ENCODE results near the gene HIPK2. TPM values are rescaled to one million over a fixed set of nuclear protein-coding genes. Genes with fewer than 3 reads are reported as not detected.

The HIPK2 gene
- total and polyA plus RNA-seq, 2 experiments from 2014 or later = 7.3 to 16.9 TPM

GRCh38 chr7:139571190-139571589 lies 206.6 kb downstream of the HIPK2 start:
- no peaks in the 10 kb centered on the region for H4K20me1 ChIP-seq (replicated peaks; ENCODE audit: insufficient read depth)
- no peaks in the 10 kb centered on the region for H3K27me3 ChIP-seq (ENCODE audit: insufficient read depth)
- no peak overlapping the region for H2AFZ ChIP-seq
- no peaks in the 10 kb centered on the region; the same call in 2 of the 3 replicates for H3K9me3 Mint-ChIP-seq
- H3K36me3 ChIP-seq (ENCODE audit: insufficient read depth) = no peaks in the 10 kb centered on the region
- TF ChIP-seq STAT1 (IDR thresholded peaks at IDR 0.05; ENCODE audit: unreplicated experiment) = no peak
- TF ChIP-seq, protein P1, sequence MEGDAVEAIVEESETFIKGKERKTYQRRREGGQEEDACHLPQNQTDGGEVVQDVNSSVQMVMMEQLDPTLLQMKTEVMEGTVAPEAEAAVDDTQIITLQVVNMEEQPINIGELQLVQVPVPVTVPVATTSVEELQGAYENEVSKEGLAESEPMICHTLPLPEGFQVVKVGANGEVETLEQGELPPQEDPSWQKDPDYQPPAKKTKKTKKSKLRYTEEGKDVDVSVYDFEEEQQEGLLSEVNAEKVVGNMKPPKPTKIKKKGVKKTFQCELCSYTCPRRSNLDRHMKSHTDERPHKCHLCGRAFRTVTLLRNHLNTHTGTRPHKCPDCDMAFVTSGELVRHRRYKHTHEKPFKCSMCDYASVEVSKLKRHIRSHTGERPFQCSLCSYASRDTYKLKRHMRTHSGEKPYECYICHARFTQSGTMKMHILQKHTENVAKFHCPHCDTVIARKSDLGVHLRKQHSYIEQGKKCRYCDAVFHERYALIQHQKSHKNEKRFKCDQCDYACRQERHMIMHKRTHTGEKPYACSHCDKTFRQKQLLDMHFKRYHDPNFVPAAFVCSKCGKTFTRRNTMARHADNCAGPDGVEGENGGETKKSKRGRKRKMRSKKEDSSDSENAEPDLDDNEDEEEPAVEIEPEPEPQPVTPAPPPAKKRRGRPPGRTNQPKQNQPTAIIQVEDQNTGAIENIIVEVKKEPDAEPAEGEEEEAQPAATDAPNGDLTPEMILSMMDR (conservative IDR thresholded peaks at IDR 0.05; ENCODE audit: low read depth in 2 of 2) = no peak
- TF ChIP-seq ZNF331 (CRISPR knock-in tag; IDR thresholded peaks at IDR 0.05; ENCODE audit: low read depth) = no peak
- TF ChIP-seq NANOG (IDR thresholded peaks at IDR 0.05; ENCODE audit: borderline replicate concordance) = no peak
- TF ChIP-seq POLR2AphosphoS5 (IDR thresholded peaks at IDR 0.05; ENCODE audit: low read depth) = no peak
- TF ChIP-seq ZNF462 (CRISPR knock-in tag; IDR thresholded peaks at IDR 0.05) = no peak
- TF ChIP-seq JUNB (IDR thresholded peaks at IDR 0.05; ENCODE audit: unreplicated experiment) = no peak
- TF ChIP-seq EZH2 (IDR thresholded peaks at IDR 0.05; ENCODE audit: low read depth, unreplicated experiment) = no peak
- TF ChIP-seq CREB1 (CRISPR knock-in tag; IDR thresholded peaks at IDR 0.05; ENCODE audit: low read depth) = no peak
- no peak for TF ChIP-seq REST (IDR thresholded peaks at IDR 0.05; ENCODE audit: unreplicated experiment)
- no peak for TF ChIP-seq EZH2phosphoT487 (IDR thresholded peaks at IDR 0.05; ENCODE audit: unreplicated experiment)
- TF ChIP-seq, protein P2, sequence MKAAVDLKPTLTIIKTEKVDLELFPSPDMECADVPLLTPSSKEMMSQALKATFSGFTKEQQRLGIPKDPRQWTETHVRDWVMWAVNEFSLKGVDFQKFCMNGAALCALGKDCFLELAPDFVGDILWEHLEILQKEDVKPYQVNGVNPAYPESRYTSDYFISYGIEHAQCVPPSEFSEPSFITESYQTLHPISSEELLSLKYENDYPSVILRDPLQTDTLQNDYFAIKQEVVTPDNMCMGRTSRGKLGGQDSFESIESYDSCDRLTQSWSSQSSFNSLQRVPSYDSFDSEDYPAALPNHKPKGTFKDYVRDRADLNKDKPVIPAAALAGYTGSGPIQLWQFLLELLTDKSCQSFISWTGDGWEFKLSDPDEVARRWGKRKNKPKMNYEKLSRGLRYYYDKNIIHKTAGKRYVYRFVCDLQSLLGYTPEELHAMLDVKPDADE (IDR thresholded peaks at IDR 0.05) = no peak
- TF ChIP-seq ZNF114 (CRISPR knock-in tag; IDR thresholded peaks at IDR 0.05) = no peak
- no peak overlapping the region for H3K4me3 Mint-ChIP-seq
- no peak overlapping the region for H3K4me3 ChIP-seq
- no peak overlapping the region for H3K27ac ChIP-seq (ENCODE audit: low read depth)
- peaks cover 11% of the 10 kb centered on the region for H3K4me1 ChIP-seq (ENCODE audit: insufficient read depth)
- no peaks in the 10 kb centered on the region for H3K9me2 ChIP-seq (ENCODE audit: insufficient read depth)
- H3K4me1 Mint-ChIP-seq = peaks cover 14% of the 10 kb centered on the region
- H3K36me3 Mint-ChIP-seq (ENCODE audit: low read depth) = no peaks in the 10 kb centered on the region
- no peak overlapping the region for H3K27ac Mint-ChIP-seq
- peak; percentile 14 for ATAC-seq
- H3K79me2 ChIP-seq (replicated peaks; ENCODE audit: insufficient read depth) = no peaks in the 10 kb centered on the region
- peaks cover 2% of the 10 kb centered on the region for H3K27me3 Mint-ChIP-seq (ENCODE audit: insufficient read depth, low read depth, poor library complexity)
- no peaks in the 10 kb centered on the region for H3F3A ChIP-seq (replicated peaks; ENCODE audit: low read depth)
- H3K4me2 ChIP-seq = no peak overlapping the region
- no peak for DNase-seq (ENCODE audit: low spot score)

Data from GM23338 (cell line).